Naive thymus-derived CD8-positive, alpha-beta T cell (primary cell): ENCODE data around the gene COL25A1. TPM values are rescaled to one million over a fixed set of nuclear protein-coding genes. Genes with fewer than 3 reads are reported as not detected.
"Not testable (repeated sequence)": the region's sequence is repeated elsewhere in the genome, so short reads cannot be mapped to it uniquely, and the experiment has no call there.

ENCODE experiments used
- ATAC-seq, 2 donors: fragments of 150-1000 bp; cut with Tn5 transposase in 1 of 2; sonication (Bioruptor Pico), chemical (Tn5 transposase) in 1 of 2; 1 replicate in 1 of 2; 2 replicates in 1 of 2; pipeline ENCODE4 v1.10.0; 2021; ENCODE audit warnings: mild to moderate bottlenecking in 2 of 2, moderate library complexity in 2 of 2
- POLR2A ChIA-PET: fragments of 350-600 bp; sonication (Branson Sonifier 250); formaldehyde crosslinking; loops from one replicate; lab custom pipeline; 2021; ENCODE audit warnings: antibody characterized with exemption; lab: Charles Lee
- DNase-seq, 10 donors: peaks; one replicate each; pipeline versions ENCODE4 v3.0.0 to v3.0.0-alpha.2; 2020 to 2022
- H3K27ac Mint-ChIP-seq, 10 donors: one replicate each; pipeline ENCODE4 v1.8.0; 2020 to 2022; ENCODE audit warnings: mild to moderate bottlenecking in 10 of 10, mixed read lengths in 10 of 10, moderate library complexity in 4 of 10, inconsistent platforms in 1 of 10
- H3K27me3 Mint-ChIP-seq, 5 donors: one replicate each; pipeline ENCODE4 v1.8.0; 2021 to 2022; ENCODE audit warnings: mixed read lengths in 5 of 5
- H3K36me3 Mint-ChIP-seq, 3 donors: one replicate each; pipeline ENCODE4 v1.8.0; 2020 to 2022; ENCODE audit warnings: mixed read lengths in 3 of 3, mild to moderate bottlenecking in 2 of 3, inconsistent platforms in 1 of 3
- H3K4me1 Mint-ChIP-seq, 4 donors: one replicate each; pipeline ENCODE4 v1.8.0; 2021 to 2022; ENCODE audit warnings: mixed read lengths in 4 of 4
- H3K4me3 Mint-ChIP-seq, 10 donors: one replicate each; pipeline ENCODE4 v1.8.0; 2020 to 2022; ENCODE audit warnings: mild to moderate bottlenecking in 10 of 10, mixed read lengths in 10 of 10, moderate library complexity in 6 of 10, inconsistent platforms in 1 of 10
- H3K9me3 Mint-ChIP-seq, 9 donors: one replicate each; pipeline ENCODE4 v1.8.0; 2020 to 2022; ENCODE audit warnings: mixed read lengths in 9 of 9, mild to moderate bottlenecking in 3 of 9, inconsistent platforms in 1 of 9, moderate library complexity in 1 of 9
- polyA plus RNA-seq, 3 donors: library from polyadenylated mRNA; unstranded; fragments of 300-500 nt; fragmentation: Illumina TruSeq; gene quantifications; one replicate each; pipeline ENCODE4 v1.2.3, GENCODE V29; 2021
- total RNA-seq, 8 experiments: library from RNA in 2 of 8; stranded (reverse) in 2 of 8; gene quantifications; one replicate each; pipeline ENCODE4 v1.2.3 and lab custom pipeline; 2021 to 2026

The COL25A1 gene
- total and polyA plus RNA-seq, 5 experiments from 2014 or later, result 0.10 to 1.2 TPM; not detected in 3

DNA sequence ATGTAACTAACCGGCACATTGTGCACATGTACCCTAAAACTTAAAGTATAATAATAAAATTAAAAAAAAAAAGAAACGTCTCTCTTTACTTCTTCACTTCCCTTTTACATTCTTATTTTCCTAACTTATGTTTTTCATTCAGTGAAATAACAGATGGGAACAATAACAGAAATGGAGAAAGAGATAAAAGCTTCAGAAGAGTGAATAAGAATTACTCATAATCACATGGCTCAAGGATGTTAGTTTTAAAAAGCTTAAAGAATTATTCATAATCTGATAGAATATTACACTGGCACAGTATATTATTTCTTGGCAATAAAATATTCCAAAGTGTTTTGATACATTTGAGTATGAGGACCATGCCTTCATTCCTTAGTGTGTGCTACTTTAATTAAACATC lies 175.6 kb downstream of the COL25A1 start:
- Mint-ChIP-seq H3K9me3 (no peaks in the 10 kb centered on the region), H3K4me1 (peaks cover 0 to 2% (median 0%) of the 10 kb centered on the region in 4 donors), H3K27ac (no peak overlapping the region), H3K27me3 (peaks cover 0 to 9% (median 4%) of the 10 kb centered on the region in 5 donors), H3K4me3 (no peak overlapping the region), H3K36me3 (no peaks in the 10 kb centered on the region)
- DNase-seq, result no peak
- POLR2A ChIA-PET, result no interaction called here
- no peak for ATAC-seq

DNA sequence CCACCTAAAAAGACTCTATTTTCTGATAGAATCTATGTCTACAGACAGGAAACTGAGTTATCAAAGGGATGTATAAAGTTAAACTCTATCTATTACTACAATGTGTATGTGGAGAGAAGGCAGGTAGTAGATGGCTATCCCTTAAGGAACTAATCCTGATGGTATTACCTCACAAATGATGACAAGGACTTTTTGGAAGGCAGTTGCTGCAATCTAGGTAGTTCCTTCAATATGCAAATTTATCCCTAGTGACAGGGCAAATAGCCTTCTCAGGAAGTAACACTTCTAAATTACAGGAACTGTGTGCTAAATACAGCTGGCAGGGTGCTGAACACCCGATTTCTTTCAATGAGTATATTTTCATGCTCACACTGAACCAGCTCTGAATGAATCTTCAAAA lies 177.4 kb downstream of the COL25A1 start:
- Mint-ChIP-seq H3K27ac (no peak overlapping the region), H3K27me3 (peaks cover 0 to 16% (median 1%) of the 10 kb centered on the region in 5 donors), H3K4me1 (no peaks in the 10 kb centered on the region), H3K9me3 (peaks cover 0 to 2% (median 0%) of the 10 kb centered on the region in 9 donors), H3K4me3 (no peak overlapping the region), H3K36me3 (no peaks in the 10 kb centered on the region)
- ATAC-seq (no peak), DNase-seq (no peak)
- POLR2A ChIA-PET, result no interaction called here

DNA sequence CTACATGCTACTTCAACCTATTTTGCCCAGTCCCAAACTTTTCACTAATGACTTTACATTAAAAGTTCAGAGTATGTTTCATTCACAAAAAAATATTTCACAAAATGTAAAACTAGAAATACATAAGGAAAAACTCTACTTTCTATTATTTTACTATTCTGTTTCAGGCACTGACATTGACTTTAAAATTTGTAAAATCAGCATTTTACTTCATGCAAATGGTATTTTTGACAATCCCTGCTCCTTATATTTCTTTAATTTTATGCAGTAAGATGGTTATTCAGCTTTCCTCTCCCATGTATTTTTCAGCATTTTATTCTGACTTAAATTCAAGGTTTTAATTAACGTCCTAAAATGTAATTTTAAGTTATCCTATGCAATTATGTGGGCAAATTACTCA lies 178.5 kb downstream of the COL25A1 start:
- POLR2A ChIA-PET, result no interaction called here
- ATAC-seq (no peak), DNase-seq (no peak)
- Mint-ChIP-seq H3K9me3 (peaks cover 0 to 4% (median 2%) of the 10 kb centered on the region in 9 donors), H3K4me3 (no peak overlapping the region), H3K36me3 (no peaks in the 10 kb centered on the region), H3K27me3 (peaks cover 0 to 16% (median 2%) of the 10 kb centered on the region in 5 donors), H3K27ac (no peak overlapping the region), H3K4me1 (no peaks in the 10 kb centered on the region)

DNA sequence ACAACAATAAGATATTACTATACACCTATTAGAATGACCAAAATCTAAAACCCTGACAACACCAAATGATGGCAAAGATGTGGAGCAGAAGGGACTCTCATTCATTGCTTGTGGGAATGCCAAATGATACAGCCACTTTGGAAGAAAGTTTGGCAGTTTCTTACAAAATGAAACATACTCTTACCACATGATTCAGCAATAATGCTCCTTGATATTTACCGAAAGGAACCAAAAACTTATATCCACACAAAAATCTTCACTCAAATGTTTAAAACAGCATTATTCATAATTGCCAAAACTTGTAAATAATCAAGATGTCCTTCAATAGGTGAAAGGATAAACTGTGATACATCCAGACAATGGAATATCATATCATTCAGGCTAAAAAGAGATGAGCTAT lies 180.9 kb downstream of the COL25A1 start:
- Mint-ChIP-seq H3K36me3 (no peaks in the 10 kb centered on the region), H3K27ac (no peak overlapping the region), H3K27me3 (peaks cover 3 to 23% (median 4%) of the 10 kb centered on the region in 5 donors), H3K9me3 (peaks cover 0 to 4% (median 2%) of the 10 kb centered on the region in 9 donors), H3K4me3 (no peak overlapping the region), H3K4me1 (no peaks in the 10 kb centered on the region)
- POLR2A ChIA-PET, result no interaction called here
- DNase-seq (no peak), ATAC-seq (no peak)

DNA sequence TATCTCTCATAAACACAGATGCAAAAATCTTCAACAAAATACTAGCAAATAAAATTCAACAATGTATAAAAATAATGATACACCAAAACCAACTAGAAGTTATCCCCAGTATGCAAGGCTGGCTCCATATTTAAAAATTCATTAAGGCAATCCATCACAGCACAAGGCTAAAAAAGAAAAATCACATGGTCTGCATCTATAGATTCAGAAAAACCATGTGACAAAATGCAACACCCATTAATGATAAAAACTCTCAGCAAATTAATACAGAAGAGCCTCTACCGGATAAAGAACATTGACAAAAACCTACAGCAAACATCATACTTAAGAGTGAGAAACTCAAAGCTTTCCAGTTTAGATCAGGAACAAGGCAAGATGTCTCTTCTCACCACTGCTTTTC lies 182.6 kb downstream of the COL25A1 start:
- Mint-ChIP-seq H3K9me3 (peaks cover 0 to 4% (median 2%) of the 10 kb centered on the region in 9 donors), H3K27me3 (peaks cover 3 to 37% (median 4%) of the 10 kb centered on the region in 5 donors), H3K4me3 (no peak overlapping the region), H3K36me3 (no peaks in the 10 kb centered on the region), H3K27ac (no peak overlapping the region), H3K4me1 (no peaks in the 10 kb centered on the region)
- ATAC-seq, result no peak
- DNase-seq, result no peak
- POLR2A ChIA-PET, result no interaction called here

DNA sequence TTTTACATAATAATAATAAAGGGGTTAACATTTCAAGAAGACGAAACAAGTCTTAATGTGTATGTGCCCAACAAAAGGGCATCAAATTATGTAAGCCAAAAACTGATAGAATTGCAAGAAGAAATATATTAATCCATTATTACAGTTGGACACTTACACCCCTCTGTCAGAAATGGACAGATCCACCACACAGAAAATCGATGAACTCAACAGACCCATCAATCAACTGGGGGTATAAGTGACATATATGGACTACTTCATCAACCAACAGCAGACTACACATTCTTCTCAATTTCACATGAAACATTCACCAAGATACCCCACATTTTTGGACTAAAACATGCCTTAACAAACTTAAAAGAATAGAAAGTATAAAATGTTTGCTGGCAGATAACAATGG lies 183.8 kb downstream of the COL25A1 start:
- Mint-ChIP-seq H3K27ac (no peak overlapping the region), H3K36me3 (no peaks in the 10 kb centered on the region), H3K9me3 (peaks cover 0 to 4% (median 2%) of the 10 kb centered on the region in 9 donors), H3K4me1 (no peaks in the 10 kb centered on the region), H3K27me3 (peaks cover 3 to 37% (median 10%) of the 10 kb centered on the region in 5 donors), H3K4me3 (no peak overlapping the region)
- ATAC-seq (no peak), DNase-seq (no peak)
- POLR2A ChIA-PET, result no interaction called here

DNA sequence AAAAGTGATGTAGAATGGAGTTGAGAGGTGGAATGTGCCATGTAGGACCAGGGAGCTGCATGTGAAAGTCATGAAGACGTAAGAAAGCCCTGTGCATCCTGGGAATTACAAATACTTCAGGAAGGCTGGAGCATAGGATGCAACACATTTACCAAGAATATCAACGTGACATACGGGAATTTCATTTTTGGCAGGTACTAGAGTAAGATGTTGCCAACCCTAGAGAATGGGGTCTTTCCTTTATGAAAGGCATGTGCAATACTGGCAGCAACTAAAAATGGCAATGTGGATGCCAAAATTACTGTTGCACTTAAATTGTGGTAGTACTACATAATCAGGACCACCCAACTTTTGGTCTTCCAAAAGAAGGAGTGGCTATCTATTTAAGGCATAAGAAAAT lies 188.0 kb downstream of the COL25A1 start:
- Mint-ChIP-seq H3K4me1 (no peaks in the 10 kb centered on the region), H3K27ac (no peak overlapping the region), H3K9me3 (peaks cover 0 to 1% (median 0%) of the 10 kb centered on the region in 9 donors), H3K4me3 (no peak overlapping the region), H3K27me3 (peaks cover 4 to 21% (median 15%) of the 10 kb centered on the region in 5 donors), H3K36me3 (no peaks in the 10 kb centered on the region)
- POLR2A ChIA-PET, result no interaction called here
- no peak for ATAC-seq
- DNase-seq, result no peak

DNA sequence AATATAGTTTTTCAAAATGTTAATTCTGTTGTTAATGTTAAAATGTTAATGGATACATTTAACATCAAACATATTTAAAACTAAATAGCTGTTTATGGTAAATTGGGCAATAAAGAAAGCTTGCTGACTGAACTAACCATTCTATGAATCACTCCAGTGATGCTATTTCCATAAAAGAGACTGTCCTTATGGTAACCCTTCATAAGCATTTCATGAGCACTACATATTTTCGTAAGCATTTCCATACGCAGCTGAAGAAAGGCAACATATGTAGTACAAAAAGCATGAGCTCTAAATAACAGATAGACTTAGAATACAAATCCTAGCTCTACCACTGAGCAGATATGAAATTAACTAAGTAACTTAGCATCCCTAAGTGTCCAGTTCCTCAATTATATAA lies 188.9 kb downstream of the COL25A1 start:
- Mint-ChIP-seq H3K36me3 (no peaks in the 10 kb centered on the region), H3K4me3 (no peak overlapping the region), H3K27ac (no peak overlapping the region), H3K4me1 (no peaks in the 10 kb centered on the region), H3K9me3 (no peaks in the 10 kb centered on the region), H3K27me3 (peaks cover 4 to 21% (median 15%) of the 10 kb centered on the region in 5 donors)
- POLR2A ChIA-PET, result no interaction called here
- ATAC-seq (no peak), DNase-seq (no peak)

DNA sequence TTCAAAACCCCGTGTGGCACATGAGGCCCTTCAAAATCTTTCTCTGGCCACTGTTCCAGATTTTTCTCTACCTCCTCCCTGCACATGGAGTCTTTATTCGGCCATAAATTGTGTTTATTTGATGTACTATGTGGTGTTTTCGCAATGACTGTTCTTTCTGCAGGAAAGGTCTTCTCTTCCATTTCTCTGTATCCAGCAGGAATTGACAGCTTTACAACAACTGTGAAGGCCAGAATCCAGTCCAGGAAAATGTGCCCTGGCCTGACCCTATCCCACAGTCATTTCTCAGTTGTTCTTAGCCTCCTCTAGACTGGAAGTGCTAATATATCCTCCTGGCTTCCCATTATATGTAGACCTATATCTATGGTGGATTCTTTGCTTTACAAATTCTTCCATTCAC lies 191.4 kb downstream of the COL25A1 start:
- H3K27me3 Mint-ChIP-seq, result peaks cover 2 to 15% (median 9%) of the 10 kb centered on the region in 5 donors
- ATAC-seq, result no peak
- H3K27ac Mint-ChIP-seq, result no peak overlapping the region
- H3K36me3 Mint-ChIP-seq, result no peaks in the 10 kb centered on the region
- DNase-seq, result no peak
- POLR2A ChIA-PET, result no interaction called here
- H3K4me1 Mint-ChIP-seq, result no peaks in the 10 kb centered on the region
- no peak overlapping the region for H3K4me3 Mint-ChIP-seq
- no peaks in the 10 kb centered on the region for H3K9me3 Mint-ChIP-seq

DNA sequence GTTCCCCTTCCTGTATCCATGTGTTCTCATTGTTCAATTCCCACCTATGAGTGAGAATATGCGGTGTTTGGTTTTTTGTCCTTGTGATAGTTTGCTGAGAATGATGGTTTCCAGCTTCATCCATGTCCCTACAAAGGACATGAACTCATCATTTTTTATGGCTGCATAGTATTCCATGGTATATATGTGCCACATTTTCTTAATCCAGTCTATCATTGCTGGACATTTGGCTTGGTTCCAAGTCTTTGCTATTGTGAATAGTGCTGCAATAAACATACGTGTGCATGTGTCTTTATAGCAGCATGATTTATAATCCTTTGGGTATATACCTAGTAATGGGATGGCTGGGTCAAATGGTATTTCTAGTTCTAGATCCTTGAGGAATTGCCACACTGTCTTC lies 194.2 kb downstream of the COL25A1 start:
- DNase-seq, H3K4me3 Mint-ChIP-seq, H3K4me1 Mint-ChIP-seq, H3K36me3 Mint-ChIP-seq, ATAC-seq, H3K27me3 Mint-ChIP-seq, H3K9me3 Mint-ChIP-seq, H3K27ac Mint-ChIP-seq, POLR2A ChIA-PET: not testable (repeated sequence)

DNA sequence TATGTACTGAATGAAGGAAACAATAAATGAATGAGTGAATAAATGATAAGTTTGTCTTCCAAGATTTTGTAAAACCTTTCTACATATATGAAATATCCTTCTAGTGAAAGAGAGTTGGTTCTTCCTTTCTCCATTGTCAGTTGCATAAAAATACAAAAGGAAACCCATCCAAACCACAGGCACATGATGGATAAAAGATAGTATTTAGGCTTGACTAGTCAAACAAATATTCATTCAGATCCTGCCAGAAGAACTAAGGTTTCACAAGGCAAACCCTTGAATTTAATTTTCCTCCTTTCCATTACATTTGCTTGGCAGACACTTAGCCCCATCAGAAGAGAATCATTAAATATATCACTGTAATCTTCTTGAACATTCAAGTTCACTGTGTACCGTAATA lies 208.4 kb downstream of the COL25A1 start:
- Mint-ChIP-seq H3K4me1 (no peaks in the 10 kb centered on the region), H3K4me3 (no peak overlapping the region), H3K36me3 (no peaks in the 10 kb centered on the region), H3K27me3 (peaks cover 0 to 2% (median 0%) of the 10 kb centered on the region in 5 donors), H3K9me3 (no peaks in the 10 kb centered on the region), H3K27ac (no peak overlapping the region)
- no peak for ATAC-seq
- POLR2A ChIA-PET, result no interaction called here
- DNase-seq, result no peak

DNA sequence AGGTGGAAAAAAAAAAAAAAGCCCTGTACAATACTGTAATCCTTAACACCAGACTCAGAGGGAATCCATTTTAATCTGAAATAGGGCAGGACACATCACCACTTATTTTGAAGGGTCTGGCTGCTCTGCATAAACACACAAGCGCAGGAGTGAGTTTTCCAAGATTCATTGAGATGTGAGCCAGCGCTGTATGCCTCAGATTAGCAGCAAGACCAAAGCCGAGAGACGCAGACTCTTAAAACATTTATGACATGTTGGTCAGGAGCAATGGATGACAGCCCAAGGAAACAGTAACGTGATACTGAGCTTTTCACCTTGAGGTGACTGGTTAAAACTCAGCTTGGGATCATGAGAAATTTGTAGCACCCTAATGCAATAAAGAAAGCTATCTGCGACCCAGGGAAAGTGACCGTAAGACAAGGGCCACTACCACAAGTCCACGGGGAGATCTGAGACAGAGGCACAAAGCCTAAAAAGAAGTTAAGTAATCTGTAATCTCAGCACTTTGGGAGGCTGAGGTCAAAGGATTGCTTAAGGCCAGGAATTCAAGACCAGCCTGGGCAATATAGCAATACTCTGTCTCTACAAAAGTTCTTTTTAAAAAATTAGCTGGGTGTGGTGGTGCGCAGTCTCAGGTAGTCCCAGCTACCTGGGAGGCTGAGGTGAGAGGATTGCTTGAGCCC lies 210.6 kb downstream of the COL25A1 start:
- DNase-seq (no peak), ATAC-seq (no peak)
- Mint-ChIP-seq H3K9me3 (no peaks in the 10 kb centered on the region), H3K4me1 (no peaks in the 10 kb centered on the region), H3K36me3 (no peaks in the 10 kb centered on the region), H3K4me3 (no peak overlapping the region), H3K27me3 (peaks cover 0 to 2% (median 0%) of the 10 kb centered on the region in 5 donors), H3K27ac (no peak overlapping the region)
- POLR2A ChIA-PET, result no interaction called here

DNA sequence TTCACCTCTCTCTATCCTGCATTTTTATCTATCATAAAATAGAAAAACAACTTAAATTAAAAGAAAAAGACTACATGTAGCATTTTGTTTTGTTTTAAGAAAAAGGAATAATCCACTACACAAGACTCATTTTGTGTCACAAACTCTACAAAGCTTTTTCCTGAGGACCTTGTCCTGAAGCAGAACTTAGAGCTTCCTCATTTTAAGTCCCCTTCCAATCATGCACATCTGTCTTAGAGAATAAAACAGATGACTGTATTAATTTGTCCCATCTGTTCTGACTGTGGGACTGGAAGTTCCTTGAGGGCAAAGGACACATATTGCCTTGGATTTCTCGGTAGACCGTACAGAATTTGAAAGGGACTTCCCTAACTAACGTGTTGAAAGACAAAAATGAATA lies 218.5 kb downstream of the COL25A1 start:
- no peaks in the 10 kb centered on the region for H3K4me1 Mint-ChIP-seq
- POLR2A ChIA-PET, result no interaction called here
- no peak for ATAC-seq

DNA sequence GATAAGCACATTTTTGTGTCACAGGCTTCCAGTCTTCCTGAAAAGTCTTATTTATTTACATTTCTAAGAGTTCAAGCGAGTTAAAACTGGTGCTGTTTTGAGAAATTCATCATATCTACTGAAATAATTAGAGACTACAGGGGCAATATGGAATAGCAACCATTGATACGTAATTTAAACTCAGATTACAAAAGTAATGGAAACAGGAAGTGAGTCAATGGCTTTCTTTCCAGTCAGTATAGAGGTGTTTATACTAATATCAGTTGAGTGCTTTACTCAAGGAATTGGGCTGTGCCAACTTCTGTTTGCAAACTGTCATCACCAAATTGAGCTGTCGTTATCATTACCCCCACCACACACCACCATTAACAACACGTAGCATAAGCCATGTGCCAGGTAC lies 222.7 kb downstream of the COL25A1 start:
- Mint-ChIP-seq H3K9me3 (no peaks in the 10 kb centered on the region), H3K27ac (no peak overlapping the region), H3K4me3 (no peak overlapping the region), H3K4me1 (no peaks in the 10 kb centered on the region), H3K27me3 (peaks cover 0 to 3% (median 1%) of the 10 kb centered on the region in 5 donors), H3K36me3 (no peaks in the 10 kb centered on the region)
- DNase-seq, result no peak
- no peak for ATAC-seq
- POLR2A ChIA-PET, result no interaction called here

More for the DNA sequence above, 218.5 kb downstream of the COL25A1 start:
- Mint-ChIP-seq H3K36me3 (no peaks in the 10 kb centered on the region), H3K27ac (no peak overlapping the region), H3K4me3 (no peak overlapping the region), H3K27me3 (peaks cover 2 to 12% (median 8%) of the 10 kb centered on the region in 5 donors), H3K9me3 (no peaks in the 10 kb centered on the region)
- no peak for DNase-seq
